Activated B cell treated with CpG ODN at 0.5 μM for 24 hours (primary cell): Measurements from ENCODE around the gene DBR1. TPM values are rescaled to one million over a fixed set of nuclear protein-coding genes. Genes with fewer than 3 reads are reported as not detected.

Source experiments
- ATAC-seq: fragments of 200-7000 bp; cut with Tn5 transposase; one replicate; pipeline ENCODE4 v1.10.0; 2021; ENCODE audit warnings: low read depth, mild to moderate bottlenecking, moderate library complexity
- CTCF ChIA-PET: fragments of 350-600 bp; sonication (Branson Sonifier 250); formaldehyde crosslinking; loops from one replicate; lab custom pipeline; 2021; ENCODE audit warnings: antibody characterized with exemption; lab: Charles Lee
- POLR2A ChIA-PET: fragments of 350-600 bp; sonication (Branson Sonifier 250); formaldehyde crosslinking; loops from one replicate; lab custom pipeline; 2021; ENCODE audit warnings: antibody characterized with exemption; lab: Charles Lee
- DNase-seq: peaks from one replicate; pipeline ENCODE4 v3.0.0; 2022
- H3K27ac Mint-ChIP-seq: one replicate; pipeline ENCODE4 v1.8.0; 2020; ENCODE audit warnings: mixed read lengths
- H3K27me3 Mint-ChIP-seq: one replicate; pipeline ENCODE4 v1.8.0; 2021; ENCODE audit warnings: mixed read lengths
- H3K36me3 Mint-ChIP-seq: one replicate; pipeline ENCODE4 v1.8.0; 2021; ENCODE audit warnings: low read depth, mixed read lengths
- H3K4me1 Mint-ChIP-seq: one replicate; pipeline ENCODE4 v1.8.0; 2021; ENCODE audit warnings: mixed read lengths
- H3K4me3 Mint-ChIP-seq: one replicate; pipeline ENCODE4 v1.8.0; 2020; ENCODE audit warnings: mild to moderate bottlenecking, mixed read lengths
- H3K9me3 Mint-ChIP-seq: one replicate; pipeline ENCODE4 v1.8.0; 2020; ENCODE audit warnings: mixed read lengths
- intact Hi-C: fragments of 100-400 bp; cut with micrococcal nuclease; formaldehyde crosslinking; loops from one replicate; pipeline ENCODE4 v1.15.1; 2024
- total RNA-seq: library from RNA; stranded (reverse); gene quantifications from 2 replicates; pipeline ENCODE4 v1.2.3, GENCODE V29; 2022
- TF ChIP-seq, protein P1 (sequence below): fragments of 200-600 bp; IDR thresholded peaks from one replicate; pipeline ENCODE4 v1.8.0; 2022; ENCODE audit warnings: antibody characterized with exemption, mild to moderate bottlenecking

The DBR1 gene
- total RNA-seq, 1 donor from 2014 or later: 19.6 TPM

DNA sequence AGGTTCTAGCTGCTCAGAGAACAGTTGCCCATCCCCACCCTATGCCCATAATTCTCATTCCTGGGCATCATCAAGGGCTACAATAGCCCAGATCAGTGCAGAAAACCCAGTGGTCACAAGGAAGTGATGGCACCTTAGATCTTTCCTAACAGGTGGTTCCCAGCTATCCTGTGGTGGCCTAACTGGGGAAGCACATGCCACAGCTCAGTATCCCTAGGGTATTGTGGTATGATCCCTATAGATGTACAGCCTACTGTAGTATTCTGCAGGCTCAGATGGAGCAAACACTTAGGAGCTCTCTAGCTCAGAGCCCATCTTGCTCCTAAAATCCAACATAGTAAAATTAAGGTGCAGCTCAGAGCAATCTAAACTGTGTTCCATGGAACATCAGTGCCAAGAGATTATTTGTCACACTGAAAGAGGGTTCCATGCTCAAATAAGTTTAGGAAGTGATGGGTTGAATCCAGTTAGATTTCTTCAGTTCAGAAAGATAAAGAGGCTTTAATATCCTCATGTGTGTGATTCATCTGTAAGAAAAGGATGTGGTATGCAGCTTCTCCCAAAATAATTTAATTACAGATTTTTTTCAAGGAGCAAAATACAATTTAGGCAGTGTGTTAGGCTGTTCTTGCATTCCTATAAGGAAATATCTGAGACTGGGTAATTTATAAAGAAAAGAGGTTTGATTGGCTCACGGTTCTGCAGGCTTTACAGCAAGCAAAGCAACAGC lies 46.9 kb downstream of the DBR1 start:
- intact Hi-C loops: no loop called here
- POLR2A ChIA-PET: no interaction called here
- no peak overlapping the region for H3K27ac Mint-ChIP-seq
- ATAC-seq: no peak
- H3K4me3 Mint-ChIP-seq: no peak overlapping the region
- H3K27me3 Mint-ChIP-seq: peaks cover 9% of the 10 kb centered on the region
- no peaks in the 10 kb centered on the region for H3K4me1 Mint-ChIP-seq
- H3K9me3 Mint-ChIP-seq: peaks cover 6% of the 10 kb centered on the region
- H3K36me3 Mint-ChIP-seq: no peaks in the 10 kb centered on the region
- no peak for DNase-seq
- TF ChIP-seq, protein P1, sequence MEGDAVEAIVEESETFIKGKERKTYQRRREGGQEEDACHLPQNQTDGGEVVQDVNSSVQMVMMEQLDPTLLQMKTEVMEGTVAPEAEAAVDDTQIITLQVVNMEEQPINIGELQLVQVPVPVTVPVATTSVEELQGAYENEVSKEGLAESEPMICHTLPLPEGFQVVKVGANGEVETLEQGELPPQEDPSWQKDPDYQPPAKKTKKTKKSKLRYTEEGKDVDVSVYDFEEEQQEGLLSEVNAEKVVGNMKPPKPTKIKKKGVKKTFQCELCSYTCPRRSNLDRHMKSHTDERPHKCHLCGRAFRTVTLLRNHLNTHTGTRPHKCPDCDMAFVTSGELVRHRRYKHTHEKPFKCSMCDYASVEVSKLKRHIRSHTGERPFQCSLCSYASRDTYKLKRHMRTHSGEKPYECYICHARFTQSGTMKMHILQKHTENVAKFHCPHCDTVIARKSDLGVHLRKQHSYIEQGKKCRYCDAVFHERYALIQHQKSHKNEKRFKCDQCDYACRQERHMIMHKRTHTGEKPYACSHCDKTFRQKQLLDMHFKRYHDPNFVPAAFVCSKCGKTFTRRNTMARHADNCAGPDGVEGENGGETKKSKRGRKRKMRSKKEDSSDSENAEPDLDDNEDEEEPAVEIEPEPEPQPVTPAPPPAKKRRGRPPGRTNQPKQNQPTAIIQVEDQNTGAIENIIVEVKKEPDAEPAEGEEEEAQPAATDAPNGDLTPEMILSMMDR: no peak
- CTCF ChIA-PET: interaction anchor here (0.8 kb wide), 1 partner anchor 9 kb away, joined by 3 read pairs; no protein-coding TSS in a partner anchor

DNA sequence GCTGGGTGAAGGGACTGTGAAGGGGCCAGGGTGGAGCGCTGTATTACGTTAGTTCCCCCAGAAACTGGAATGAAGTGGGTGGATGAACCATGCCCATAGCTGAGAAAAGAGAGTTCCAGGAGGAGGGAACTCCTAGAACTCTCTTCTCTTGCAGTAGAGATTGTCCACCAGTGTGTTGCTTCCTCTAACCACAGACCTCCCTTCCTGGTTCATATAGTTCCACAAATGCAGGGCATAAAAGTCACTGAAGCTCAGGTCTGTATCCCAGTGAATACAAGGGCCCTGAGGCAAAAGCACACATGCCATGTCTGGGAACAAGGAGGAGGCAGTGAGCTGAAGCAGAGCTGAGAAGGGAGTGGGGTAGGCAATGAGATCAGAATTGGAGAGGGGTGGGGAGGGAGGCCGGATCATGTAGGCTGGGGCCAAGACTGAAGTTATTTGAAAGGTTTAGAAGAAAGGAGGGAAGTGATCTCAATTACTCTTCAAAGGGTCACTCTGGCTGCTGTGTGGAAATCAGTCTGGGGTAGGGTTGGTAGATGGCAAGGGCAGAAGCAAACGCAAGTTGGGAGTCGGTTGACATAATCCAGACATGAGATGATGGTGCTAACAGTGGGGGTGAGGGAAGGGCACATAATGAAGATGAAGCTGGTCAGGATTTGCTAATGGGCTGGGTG lies 49.0 kb downstream of the DBR1 start:
- TF ChIP-seq, protein P1: no peak
- Mint-ChIP-seq H3K4me3 (no peak overlapping the region), H3K27ac (no peak overlapping the region), H3K36me3 (no peaks in the 10 kb centered on the region), H3K27me3 (peaks cover 13% of the 10 kb centered on the region), H3K9me3 (peaks cover 6% of the 10 kb centered on the region), H3K4me1 (no peaks in the 10 kb centered on the region)
- ChIA-PET CTCF (no interaction called here), POLR2A (no interaction called here)
- no peak for ATAC-seq
- no peak for DNase-seq
- intact Hi-C loops: no loop called here

DNA sequence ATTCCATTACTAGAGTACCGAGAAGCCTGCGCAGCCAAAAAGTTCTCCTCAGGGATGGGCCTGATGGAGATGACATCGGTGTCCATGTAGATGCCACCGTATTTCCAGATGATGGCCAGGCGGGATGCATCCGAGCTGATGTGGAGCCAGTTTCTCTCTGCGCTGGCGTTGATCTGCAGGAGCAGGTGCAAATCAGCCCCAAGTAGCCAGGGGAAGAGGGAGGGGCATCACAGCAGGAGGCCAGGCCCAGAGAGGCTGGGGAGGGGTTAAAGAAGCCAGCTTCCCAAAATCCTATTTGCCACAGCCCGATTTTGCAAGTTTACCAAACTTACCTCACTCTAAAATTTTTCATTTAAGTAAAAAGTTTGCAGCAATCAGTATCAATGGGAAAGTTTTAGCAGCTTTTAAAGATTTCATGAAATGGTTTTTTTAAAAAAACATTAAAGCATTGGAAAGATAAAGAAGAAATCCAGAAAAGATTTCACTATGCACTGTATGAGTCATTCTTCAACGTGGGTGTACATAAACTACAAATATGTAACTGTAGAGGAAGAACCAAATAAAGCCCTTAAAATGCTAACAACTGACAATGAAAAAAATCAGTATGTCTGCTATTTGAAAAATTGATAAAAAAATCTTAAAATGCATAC lies 49.9 kb downstream of the DBR1 start:
- TF ChIP-seq, protein P1: no peak
- no peaks in the 10 kb centered on the region for H3K36me3 Mint-ChIP-seq
- DNase-seq (no peak), ATAC-seq (no peak)
- no peak overlapping the region for H3K27ac Mint-ChIP-seq
- CTCF ChIA-PET: no interaction called here
- H3K4me3 Mint-ChIP-seq: no peak overlapping the region
- H3K9me3 Mint-ChIP-seq: peaks cover 6% of the 10 kb centered on the region
- no peaks in the 10 kb centered on the region for H3K4me1 Mint-ChIP-seq
- intact Hi-C loops: no loop called here
- peaks cover 19% of the 10 kb centered on the region for H3K27me3 Mint-ChIP-seq
- POLR2A ChIA-PET: no interaction called here

DNA sequence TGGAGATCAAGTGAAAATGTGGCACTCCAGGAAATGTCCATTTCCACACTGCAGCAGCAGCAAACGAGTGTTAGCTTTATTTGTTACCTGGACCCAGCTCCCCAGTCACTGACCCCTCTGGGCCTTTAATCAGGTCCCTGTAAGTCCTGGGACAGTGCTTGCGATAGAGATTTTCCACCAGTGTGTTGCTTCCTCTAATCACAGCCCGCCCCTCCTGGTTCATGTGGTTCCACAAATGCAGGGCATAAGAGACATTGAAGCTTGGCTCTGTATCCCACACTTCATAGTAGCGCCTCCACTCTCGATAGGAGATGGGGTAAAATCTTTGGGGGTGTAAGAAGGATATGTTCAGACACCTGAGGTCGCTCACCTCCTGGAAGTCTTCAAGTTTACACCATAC lies 50.5 kb downstream of the DBR1 start:
- intact Hi-C loops: no loop called here
- Mint-ChIP-seq H3K27ac (no peak overlapping the region), H3K27me3 (peaks cover 19% of the 10 kb centered on the region), H3K36me3 (no peaks in the 10 kb centered on the region), H3K9me3 (peaks cover 6% of the 10 kb centered on the region), H3K4me1 (no peaks in the 10 kb centered on the region), H3K4me3 (no peak overlapping the region)
- TF ChIP-seq, protein P1: no peak
- POLR2A ChIA-PET: no interaction called here
- ATAC-seq (no peak), DNase-seq (no peak)
- CTCF ChIA-PET: no interaction called here

DNA sequence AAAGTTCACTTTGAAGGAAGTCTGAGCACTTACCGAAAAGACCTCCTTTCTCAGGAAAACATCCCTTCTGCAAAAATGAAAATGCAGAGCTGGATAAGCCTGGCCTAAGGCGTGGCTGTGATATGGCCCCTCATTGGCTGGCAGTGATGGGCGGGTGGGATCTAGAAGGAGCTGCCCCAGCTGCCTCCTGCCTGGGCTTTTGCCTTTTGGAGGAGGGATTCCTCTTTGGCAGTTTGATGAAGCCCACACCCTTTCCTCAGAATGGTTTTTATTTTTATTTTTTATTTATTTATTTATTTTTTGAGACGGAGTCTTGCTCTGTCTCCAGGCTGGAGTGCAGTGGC lies 55.3 kb downstream of the DBR1 start:
- Mint-ChIP-seq H3K4me3 (no peak overlapping the region), H3K27me3 (peaks cover 38% of the 10 kb centered on the region), H3K4me1 (peaks cover 9% of the 10 kb centered on the region), H3K9me3 (peaks cover 6% of the 10 kb centered on the region), H3K27ac (no peak overlapping the region), H3K36me3 (no peaks in the 10 kb centered on the region)
- ATAC-seq: no peak
- DNase-seq: no peak
- CTCF ChIA-PET: interaction anchor here (0.8 to 2.7 kb wide), 6 partner anchors 8 to 52 kb away, joined by 3 to 12 read pairs (median 4); no protein-coding TSS in a partner anchor
- TF ChIP-seq, protein P1: no peak
- POLR2A ChIA-PET: no interaction called here
- intact Hi-C loops: loop anchor here (1.0 kb wide), 1 partner anchor 51 kb away; no protein-coding TSS in a partner anchor
